DOHH2 (cell line): ENCODE measurements around the gene GALNTL6.

Source experiments
- H3F3A ChIP-seq: fragments of 200-600 bp; sonication (generic), shearing (Covaris generic); 2 replicates; pipeline ENCODE4 v1.6.0; 2016; ENCODE audit warnings: antibody characterized with exemption, mild to moderate bottlenecking; ENCODE audit not compliant: control insufficient read depth, insufficient read depth
- H3K27ac ChIP-seq: fragments of 200-600 bp; sonication (generic); 2 replicates; pipeline ENCODE4 v1.5.1; 2014; ENCODE audit warnings: low read depth, mild to moderate bottlenecking, low read length, moderate library complexity
- H3K27me3 ChIP-seq: fragments of 200-600 bp; sonication (generic); 2 replicates; pipeline ENCODE4 v1.6.1; 2014; ENCODE audit warnings: mild to moderate bottlenecking, low read length, mixed read lengths; ENCODE audit not compliant: control insufficient read depth
- H3K36me3 ChIP-seq: fragments of 200-600 bp; sonication (generic); 2 replicates; pipeline ENCODE4 v1.6.1; 2014; ENCODE audit warnings: mild to moderate bottlenecking, low read length, moderate library complexity, mixed read lengths; ENCODE audit not compliant: control insufficient read depth
- H3K4me1 ChIP-seq: fragments of 200-600 bp; sonication (generic); 2 replicates; pipeline ENCODE4 v1.6.1; 2014; ENCODE audit warnings: mild to moderate bottlenecking, low read length, mixed read lengths; ENCODE audit not compliant: control insufficient read depth
- H3K4me2 ChIP-seq: fragments of 200-600 bp; sonication (generic); 2 replicates; pipeline ENCODE4 v1.6.0; 2014; ENCODE audit warnings: mild to moderate bottlenecking, low read length, moderate library complexity
- H3K4me3 ChIP-seq: fragments of 200-600 bp; sonication (generic); 2 replicates; pipeline ENCODE4 v1.5.1; 2014; ENCODE audit warnings: mild to moderate bottlenecking, low read length, mixed read lengths
- H3K79me2 ChIP-seq: fragments of 200-600 bp; sonication (generic); 2 replicates; pipeline ENCODE4 v1.6.1; 2014; ENCODE audit warnings: mild to moderate bottlenecking, low read length, mixed read lengths; ENCODE audit not compliant: control insufficient read depth
- H3K9me2 ChIP-seq: fragments of 200-600 bp; sonication (generic); replicated peaks from 2 replicates; pipeline ENCODE4 v1.6.1; 2014; ENCODE audit warnings: mild to moderate bottlenecking, low read length, mixed read lengths; ENCODE audit not compliant: control insufficient read depth
- H3K9me3 ChIP-seq: fragments of 200-600 bp; sonication (generic); 2 replicates; pipeline ENCODE4 v1.6.1; 2014; ENCODE audit warnings: antibody characterized with exemption, low read length, mixed read lengths; ENCODE audit not compliant: control insufficient read depth, insufficient read depth
- H4K20me1 ChIP-seq: fragments of 200-600 bp; sonication (generic); 2 replicates; pipeline ENCODE4 v1.6.0; 2014; ENCODE audit warnings: low read depth, mild to moderate bottlenecking, antibody characterized with exemption, low read length, moderate library complexity; ENCODE audit not compliant: control insufficient read depth, insufficient read depth
- EZH2phosphoT487 ChIP-seq: fragments of 200-600 bp; sonication (generic); IDR thresholded peaks from 2 replicates; pipeline ENCODE4 v1.6.1; 2017; ENCODE audit warnings: borderline replicate concordance, mild to moderate bottlenecking, antibody characterized with exemption, low read length, moderate library complexity, mixed read lengths
- TF ChIP-seq, protein P1 (sequence below): fragments of 200-600 bp; sonication (generic); IDR thresholded peaks from one replicate; pipeline ENCODE4 v1.5.1; 2014; ENCODE audit warnings: antibody characterized with exemption, mild to moderate bottlenecking, low read depth, low read length; ENCODE audit not compliant: poor library complexity, severe bottlenecking

The GALNTL6 gene

DNA sequence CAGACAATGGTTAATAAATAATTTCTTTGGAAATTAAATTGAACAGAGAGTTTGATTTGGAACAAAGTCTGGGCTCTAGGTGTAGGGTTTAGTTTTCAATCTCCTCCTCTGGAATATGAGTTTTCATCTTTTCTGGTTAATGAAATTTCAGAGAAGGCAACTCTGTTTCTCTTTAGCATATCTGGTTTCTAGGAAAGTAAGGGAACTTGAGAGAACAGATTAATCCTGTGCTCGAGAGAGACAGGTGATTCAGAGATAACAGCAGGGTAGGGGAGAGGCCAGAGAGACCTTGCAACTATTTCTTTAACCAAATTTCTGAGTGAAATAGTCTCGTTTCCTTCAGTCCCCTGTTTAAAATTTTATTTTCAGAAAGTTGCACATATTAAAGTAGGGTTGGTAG is 275.4 kb downstream of the GALNTL6 start:
- Histone ChIP-seq H4K20me1 (no peaks in the 10 kb centered on the region), H3K36me3 (no peaks in the 10 kb centered on the region), H3K27ac (no peak overlapping the region), H3K9me2 (no peaks in the 10 kb centered on the region), H3F3A (no peaks in the 10 kb centered on the region), H3K4me3 (no peak overlapping the region), H3K4me1 (no peaks in the 10 kb centered on the region), H3K9me3 (no peaks in the 10 kb centered on the region), H3K27me3 (no peaks in the 10 kb centered on the region), H3K79me2 (no peaks in the 10 kb centered on the region), H3K4me2 (no peak overlapping the region)
- TF ChIP-seq, protein P1, sequence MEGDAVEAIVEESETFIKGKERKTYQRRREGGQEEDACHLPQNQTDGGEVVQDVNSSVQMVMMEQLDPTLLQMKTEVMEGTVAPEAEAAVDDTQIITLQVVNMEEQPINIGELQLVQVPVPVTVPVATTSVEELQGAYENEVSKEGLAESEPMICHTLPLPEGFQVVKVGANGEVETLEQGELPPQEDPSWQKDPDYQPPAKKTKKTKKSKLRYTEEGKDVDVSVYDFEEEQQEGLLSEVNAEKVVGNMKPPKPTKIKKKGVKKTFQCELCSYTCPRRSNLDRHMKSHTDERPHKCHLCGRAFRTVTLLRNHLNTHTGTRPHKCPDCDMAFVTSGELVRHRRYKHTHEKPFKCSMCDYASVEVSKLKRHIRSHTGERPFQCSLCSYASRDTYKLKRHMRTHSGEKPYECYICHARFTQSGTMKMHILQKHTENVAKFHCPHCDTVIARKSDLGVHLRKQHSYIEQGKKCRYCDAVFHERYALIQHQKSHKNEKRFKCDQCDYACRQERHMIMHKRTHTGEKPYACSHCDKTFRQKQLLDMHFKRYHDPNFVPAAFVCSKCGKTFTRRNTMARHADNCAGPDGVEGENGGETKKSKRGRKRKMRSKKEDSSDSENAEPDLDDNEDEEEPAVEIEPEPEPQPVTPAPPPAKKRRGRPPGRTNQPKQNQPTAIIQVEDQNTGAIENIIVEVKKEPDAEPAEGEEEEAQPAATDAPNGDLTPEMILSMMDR = no peak
- no peak for TF ChIP-seq EZH2phosphoT487

DNA sequence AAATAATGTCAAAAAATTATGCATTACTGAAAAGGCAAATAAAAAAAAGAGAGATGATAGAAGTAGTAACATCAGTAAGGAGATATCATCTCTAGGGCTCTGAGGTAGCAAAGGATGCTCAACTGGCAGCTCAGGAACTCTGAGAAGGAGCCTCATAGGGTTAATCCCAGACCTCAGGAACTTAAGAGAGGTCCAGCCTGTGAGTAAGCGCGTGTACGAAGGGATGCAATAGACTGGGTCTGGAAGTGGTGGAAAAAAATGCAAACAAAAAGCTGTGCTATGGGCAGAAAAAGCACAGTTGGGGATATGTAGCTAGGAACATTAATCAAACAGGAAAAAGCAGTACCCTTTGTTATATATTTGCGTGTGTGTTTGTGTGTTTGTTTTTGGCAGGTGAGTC is 282.0 kb downstream of the GALNTL6 start:
- Histone ChIP-seq H3K27me3 (no peaks in the 10 kb centered on the region), H3F3A (no peaks in the 10 kb centered on the region), H4K20me1 (no peaks in the 10 kb centered on the region), H3K36me3 (no peaks in the 10 kb centered on the region), H3K4me1 (no peaks in the 10 kb centered on the region), H3K9me2 (no peaks in the 10 kb centered on the region), H3K9me3 (no peaks in the 10 kb centered on the region), H3K4me3 (no peak overlapping the region), H3K4me2 (no peak overlapping the region), H3K27ac (no peak overlapping the region), H3K79me2 (no peaks in the 10 kb centered on the region)
- no peak for TF ChIP-seq EZH2phosphoT487
- TF ChIP-seq, protein P1 = no peak

DNA sequence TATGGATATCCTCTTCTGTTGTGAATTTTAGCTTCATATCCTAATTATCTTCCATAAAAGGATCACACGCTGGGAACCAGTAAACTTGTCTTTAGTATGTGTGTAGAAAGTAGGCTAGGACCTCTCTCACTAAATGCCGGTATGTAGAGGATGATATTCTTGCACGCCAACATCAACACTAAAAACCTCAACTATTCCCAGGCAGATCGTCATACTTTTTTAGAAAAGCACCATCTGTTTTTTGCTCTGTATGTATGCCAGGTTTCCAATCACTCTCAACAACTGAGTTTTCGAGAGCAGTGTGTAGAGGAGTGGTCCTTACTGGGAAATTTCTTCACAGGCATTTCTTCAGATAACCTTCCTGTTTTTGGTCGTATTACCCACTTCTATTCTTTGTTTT is 283.6 kb downstream of the GALNTL6 start:
- H3F3A ChIP-seq = no peaks in the 10 kb centered on the region
- no peaks in the 10 kb centered on the region for H3K9me3 ChIP-seq
- no peaks in the 10 kb centered on the region for H3K36me3 ChIP-seq
- H3K9me2 ChIP-seq = no peaks in the 10 kb centered on the region
- H3K27me3 ChIP-seq = no peaks in the 10 kb centered on the region
- no peaks in the 10 kb centered on the region for H3K4me1 ChIP-seq
- TF ChIP-seq EZH2phosphoT487 = no peak
- TF ChIP-seq, protein P1 = no peak
- no peaks in the 10 kb centered on the region for H4K20me1 ChIP-seq
- no peak overlapping the region for H3K4me2 ChIP-seq
- H3K79me2 ChIP-seq = no peaks in the 10 kb centered on the region
- H3K27ac ChIP-seq = no peak overlapping the region
- H3K4me3 ChIP-seq = no peak overlapping the region

DNA sequence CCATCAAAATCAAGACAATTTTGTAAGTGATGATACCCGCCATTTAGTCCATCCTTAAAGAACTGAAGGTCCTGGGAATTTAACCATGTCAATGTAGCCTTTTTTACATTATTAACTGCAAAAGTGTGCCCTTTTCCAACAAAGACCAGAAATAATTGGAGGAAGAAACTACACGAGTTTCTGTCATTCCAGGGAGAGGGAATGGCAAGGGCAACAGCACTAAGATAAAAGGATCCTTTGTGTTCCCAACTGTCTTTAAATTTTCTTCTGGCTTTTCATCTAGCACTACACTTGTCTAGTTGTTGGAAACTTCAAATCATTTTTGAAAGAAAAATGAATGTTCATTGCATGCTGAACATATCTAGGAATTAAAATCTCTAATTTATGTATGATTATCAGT is 286.2 kb downstream of the GALNTL6 start:
- TF ChIP-seq, protein P1 = no peak
- TF ChIP-seq EZH2phosphoT487 = no peak
- H3K4me1 ChIP-seq = no peaks in the 10 kb centered on the region
- no peak overlapping the region for H3K4me3 ChIP-seq

More for the DNA sequence above, 286.2 kb downstream of the GALNTL6 start:
- H3K79me2 ChIP-seq = no peaks in the 10 kb centered on the region
- H4K20me1 ChIP-seq = no peaks in the 10 kb centered on the region
- H3K9me3 ChIP-seq = no peaks in the 10 kb centered on the region
- no peaks in the 10 kb centered on the region for H3K27me3 ChIP-seq
- H3K36me3 ChIP-seq = no peaks in the 10 kb centered on the region
- H3K27ac ChIP-seq = no peak overlapping the region
- no peak overlapping the region for H3K4me2 ChIP-seq
- H3F3A ChIP-seq = no peaks in the 10 kb centered on the region
- H3K9me2 ChIP-seq = no peaks in the 10 kb centered on the region
